HepG2 (cell line): ENCODE measurements around the gene C1QL3. TPM values are rescaled to one million over a fixed set of nuclear protein-coding genes. Genes with fewer than 3 reads are reported as not detected.

Experiments
- ATAC-seq: fragments of 200-7000 bp; cut with Tn5 transposase; 3 replicates; pipeline ENCODE4 v1.9.1; 2020; ENCODE audit warnings: mild to moderate bottlenecking, moderate library complexity
- BruUV-seq: library from RNA; stranded (reverse); fragments of 400-500 nt; replicated peaks from 2 replicates; lab custom pipeline; 2021; lab: Mats Ljungman, UMichigan
- CTCF ChIA-PET: fragments of 300-600 bp; formaldehyde crosslinking; extraction: SDS; loops from one replicate; lab custom pipeline; 2021; ENCODE audit warnings: low total read pairs, inconsistent platforms, low intra/inter-chr PET ratio; lab: Yijun Ruan, JAX
- POLR2A ChIA-PET: fragments of 350-600 bp; sonication (Branson Sonifier 250); formaldehyde crosslinking; loops from one replicate; lab custom pipeline; 2020; ENCODE audit warnings: antibody characterized with exemption, inconsistent platforms; lab: Yijun Ruan, JAX
- DNase-seq: peaks from one replicate; pipeline ENCODE4 v3.0.0-alpha.2; 2015; ENCODE audit warnings: low spot score
- FAIRE-seq: peaks from 3 replicates; lab custom pipeline; 2011; peaks lifted over from hg19 to GRCh38; lab: Jason Lieb, UNC
- H2AFZ ChIP-seq: one replicate; pipeline ENCODE4 v1.6.1; 2011; ENCODE audit warnings: low read length, inconsistent platforms
- H3K27ac ChIP-seq: fragments of 300-600 bp; 3 replicates; pipeline ENCODE4 v1.8.0; 2011; ENCODE audit warnings: mixed run types, mild to moderate bottlenecking, mixed read lengths, low read length, inconsistent platforms; ENCODE audit not compliant: insufficient read depth; ENCODE audit errors: extremely low read length
- H3K27me3 ChIP-seq, 2 experiments: fragments of 200-600 bp in 1 of 2; 2 replicates in 1 of 2; 3 replicates in 1 of 2; pipeline versions ENCODE4 v1.6.0 to v1.8.0; 2011; ENCODE audit warnings: low read length in 2 of 2, mild to moderate bottlenecking in 2 of 2, moderate library complexity in 2 of 2, inconsistent platforms in 1 of 2; ENCODE audit not compliant: insufficient read depth in 2 of 2, control insufficient read depth in 1 of 2
- H3K36me3 ChIP-seq, 2 experiments: fragments of 200-600 bp in 1 of 2; replicated peaks in 1 of 2; 2 replicates in 1 of 2; 3 replicates in 1 of 2; pipeline versions ENCODE4 v1.5.1 to v1.8.0; 2011; ENCODE audit warnings: low read length in 2 of 2, inconsistent platforms in 1 of 2; ENCODE audit not compliant: insufficient read depth in 2 of 2, control insufficient read depth in 1 of 2
- H3K4me1 ChIP-seq: 2 replicates; pipeline ENCODE4 v1.5.1; 2012; ENCODE audit warnings: low read length, inconsistent platforms; ENCODE audit not compliant: insufficient read depth
- H3K4me2 ChIP-seq: 2 replicates; pipeline ENCODE4 v1.6.0; 2011; ENCODE audit warnings: low read depth, low read length, inconsistent platforms
- H3K4me3 ChIP-seq, 3 experiments: fragments of 200-600 bp in 1 of 3; sonication (generic), shearing (Covaris generic) in 1 of 3; replicated peaks in 1 of 3; 2 replicates each; pipeline ENCODE4 v1.5.1; 2011 to 2016; ENCODE audit warnings: low read length in 3 of 3, inconsistent platforms in 2 of 3, low read depth in 2 of 3, mild to moderate bottlenecking in 2 of 3, control low read depth in 1 of 3, mixed read lengths in 1 of 3; ENCODE audit not compliant: insufficient read depth in 1 of 3
- H3K79me2 ChIP-seq: one replicate; pipeline ENCODE4 v1.6.1; 2011; ENCODE audit warnings: low read length, inconsistent platforms; ENCODE audit not compliant: insufficient read depth
- H3K9ac ChIP-seq: 2 replicates; pipeline ENCODE4 v1.6.0; 2011; ENCODE audit warnings: mild to moderate bottlenecking, low read depth, low read length, inconsistent platforms; ENCODE audit not compliant: insufficient read depth
- H3K9me3 ChIP-seq: 2 replicates; pipeline ENCODE4 v1.5.1; 2012; ENCODE audit warnings: mild to moderate bottlenecking, low read length
- H4K20me1 ChIP-seq: 2 replicates; pipeline ENCODE4 v1.6.0; 2011; ENCODE audit warnings: inconsistent platforms, mild to moderate bottlenecking, low read length, moderate library complexity; ENCODE audit not compliant: insufficient read depth
- CEBPB ChIP-seq: IDR thresholded peaks from 2 replicates; pipeline ENCODE4 v1.6.1; 2011; ENCODE audit warnings: low read depth, low read length, improper control_type of control experiment, borderline replicate concordance
- HMG20B ChIP-seq: conservative IDR thresholded peaks from 2 replicates; pipeline ENCODE4 v1.6.1; 2016; ENCODE audit warnings: missing genetic modification reagents, missing compliant biosample characterization
- KLF13 ChIP-seq: sonication (generic); formaldehyde crosslinking; IDR thresholded peaks from 2 replicates; pipeline ENCODE4 v1.4.0; 2020; ENCODE audit warnings: mild to moderate bottlenecking, missing genetic modification reagents
- MLX ChIP-seq: IDR thresholded peaks from 2 replicates; pipeline ENCODE4 v1.6.1; 2016
- NFIB ChIP-seq: sonication (generic); formaldehyde crosslinking; IDR thresholded peaks from 2 replicates; pipeline ENCODE4 v1.9.0; 2021; ENCODE audit warnings: missing genetic modification reagents, mild to moderate bottlenecking, borderline replicate concordance
- PRDM15 ChIP-seq: sonication (generic); formaldehyde crosslinking; IDR thresholded peaks from 2 replicates; pipeline ENCODE4 v1.4.0; 2020; ENCODE audit warnings: missing genetic modification reagents
- SP5 ChIP-seq: IDR thresholded peaks from 2 replicates; pipeline ENCODE4 v1.6.1; 2016; ENCODE audit warnings: low read depth, borderline replicate concordance
- SRSF1 ChIP-seq: fragments of 200-400 bp; formaldehyde crosslinking; optimal IDR thresholded peaks from 2 replicates; pipeline ENCODE3; 2017; ENCODE audit warnings: mild to moderate bottlenecking, low read depth, low read length, moderate library complexity
- TEF ChIP-seq: sonication (generic); formaldehyde crosslinking; IDR thresholded peaks from 2 replicates; pipeline ENCODE4 v1.5.0; 2020; ENCODE audit warnings: missing genetic modification reagents
- TFE3 ChIP-seq: IDR thresholded peaks from 2 replicates; pipeline ENCODE4 v1.6.1; 2016
- ZBTB33 ChIP-seq: sonication (generic); formaldehyde crosslinking; IDR thresholded peaks from 2 replicates; pipeline ENCODE4 v1.4.0; 2020; ENCODE audit warnings: missing genetic modification reagents
- ZFP41 ChIP-seq: sonication (generic); formaldehyde crosslinking; IDR thresholded peaks from 2 replicates; pipeline ENCODE4 v1.4.0; 2020; ENCODE audit warnings: mild to moderate bottlenecking, missing genetic modification reagents, borderline replicate concordance
- ZNF124 ChIP-seq: sonication (generic); formaldehyde crosslinking; IDR thresholded peaks from 2 replicates; pipeline ENCODE4 v1.4.0; 2020; ENCODE audit warnings: missing genetic modification reagents
- ZNF230 ChIP-seq: sonication (generic); formaldehyde crosslinking; IDR thresholded peaks from 2 replicates; pipeline ENCODE4 v1.4.0; 2020; ENCODE audit warnings: mild to moderate bottlenecking, missing genetic modification reagents
- ZNF550 ChIP-seq: sonication (generic); formaldehyde crosslinking; IDR thresholded peaks from 2 replicates; pipeline ENCODE4 v1.4.0; 2020; ENCODE audit warnings: mild to moderate bottlenecking, missing genetic modification reagents, borderline replicate concordance
- ZNF652 ChIP-seq: IDR thresholded peaks from 2 replicates; pipeline ENCODE4 v1.6.1; 2016; ENCODE audit warnings: low read depth, borderline replicate concordance
- WGBS: methylation state at CpG from one replicate; pipeline ENCODE4 v1.1.6; 2017; ENCODE audit warnings: low lambda C conversion rate; 5-methylcytosine and 5-hydroxymethylcytosine counted together
- in situ Hi-C: cut with HindIII; loops from 2 replicates; pipeline ENCODE4 v1.10.0; 2017; ENCODE audit warnings: low pct_unique_long_range_greater_than_20kb; ENCODE audit not compliant: extremely low pct_ligation_motif_present
- intact Hi-C: fragments of 100-400 bp; cut with micrococcal nuclease; formaldehyde crosslinking; loops from one replicate; pipeline ENCODE4 v1.10.0; 2022; ENCODE audit not compliant: unreplicated experiment
- polyA plus RNA-seq, 8 experiments: library from polyadenylated mRNA; depleted of rRNA in 3 of 8; stranded (reverse) in 7 of 8; unstranded in 1 of 8; fragments of >200 nt; fragmentation: Illumina TruSeq in 4 of 8; extraction: Trizol in 4 of 8; gene quantifications; 2 replicates each; pipeline versions ENCODE4 v1.2.1 to v1.2.3, GENCODE V29; 2011 to 2016; ENCODE audit warnings: low read depth in 4 of 8, missing spikeins in 1 of 8, mixed read lengths in 1 of 8; ENCODE audit not compliant: insufficient read depth in 1 of 8
- total RNA-seq, 5 experiments: library from RNA; depleted of rRNA; stranded (reverse); fragments of >200 nt; fragmentation: Illumina TruSeq; extraction: Trizol; gene quantifications; 2 replicates each; pipeline ENCODE4 v1.2.3, GENCODE V29; 2016; ENCODE audit warnings: low read depth in 1 of 5

The C1QL3 gene
- total and polyA plus RNA-seq, 2 of the 13 experiments (the other 11 are each of a cell fraction or from before 2014, with no cell fraction given): not detected

- TF ChIP-seq ZNF652 (CRISPR knock-in tag) (no peak), ZNF230 (no peak), ZNF124 (CRISPR knock-in tag) (no peak), ZFP41 (CRISPR knock-in tag) (no peak), KLF13 (CRISPR knock-in tag) (no peak), CEBPB (no peak)
Observed at GRCh38 chr10:16472828-16473227, 48.9 kb downstream of the C1QL3 start (continued).

GRCh38 chr10:16470747-16471146, 50.9 kb downstream of the C1QL3 start:
- no peak for DNase-seq
- TF ChIP-seq NFIB (CRISPR knock-in tag) (no peak), HMG20B (CRISPR knock-in tag) (no peak), SP5 (no peak), SRSF1 (no peak), PRDM15 (CRISPR knock-in tag) (no peak), TFE3 (no peak), MLX (no peak), ZBTB33 (CRISPR knock-in tag) (no peak), TEF (no peak), ZNF550 (no peak)
- H3K4me2 ChIP-seq: no peak overlapping the region
- H3K27ac ChIP-seq: no peak overlapping the region
- POLR2A ChIA-PET: no interaction called here
- no peaks in the 10 kb centered on the region for H3K4me1 ChIP-seq
- no peak for ATAC-seq
- no peak for FAIRE-seq
- 47% methylated on average over 5 of the region's 5 CpGs for WGBS
- intact Hi-C loops (loop anchor here (1.0 kb wide), 1 partner anchor 42 kb away; no protein-coding TSS in a partner anchor), in situ Hi-C loops (no loop called here)
- no peak overlapping the region for H3K4me3 ChIP-seq
- no TSS peak for BruUV-seq
- CTCF ChIA-PET: no interaction called here
- H3K79me2 ChIP-seq: no peaks in the 10 kb centered on the region
- no peaks in the 10 kb centered on the region for H4K20me1 ChIP-seq
- H2AFZ ChIP-seq: no peak overlapping the region
- H3K9ac ChIP-seq: no peak overlapping the region
- H3K27me3 ChIP-seq: no peaks in the 10 kb centered on the region
- H3K9me3 ChIP-seq: no peaks in the 10 kb centered on the region
- H3K36me3 ChIP-seq: no peaks in the 10 kb centered on the region
